UCSD-AML1 (cell line): ENCODE measurements around the gene ALCAM.

ENCODE experiments used
- DNase-seq: peaks from one replicate; lab custom pipeline; 2025; ENCODE audit not compliant: unreplicated experiment; lab: John Stamatoyannopoulos, UW

ALCAM gene

DNA sequence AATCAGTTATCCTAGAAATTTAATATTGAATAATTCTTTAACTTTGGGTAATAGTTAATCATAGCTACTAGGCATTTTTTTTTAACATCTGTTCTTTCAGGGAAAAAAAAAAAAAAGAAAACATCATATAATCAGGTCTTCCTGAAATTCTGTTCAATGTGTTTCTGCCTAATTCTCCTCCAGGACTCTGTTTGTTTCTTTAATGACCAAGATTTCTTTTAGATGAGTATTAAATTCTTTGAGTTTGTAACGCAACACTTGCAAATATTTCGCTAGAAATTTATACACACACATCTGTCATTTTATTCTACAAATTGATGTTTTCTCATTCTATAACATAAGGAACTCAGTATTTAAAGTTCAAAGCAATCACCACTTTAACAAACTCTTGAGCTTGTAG is 56.7 kb downstream of the ALCAM start:
- no peak for DNase-seq

DNA sequence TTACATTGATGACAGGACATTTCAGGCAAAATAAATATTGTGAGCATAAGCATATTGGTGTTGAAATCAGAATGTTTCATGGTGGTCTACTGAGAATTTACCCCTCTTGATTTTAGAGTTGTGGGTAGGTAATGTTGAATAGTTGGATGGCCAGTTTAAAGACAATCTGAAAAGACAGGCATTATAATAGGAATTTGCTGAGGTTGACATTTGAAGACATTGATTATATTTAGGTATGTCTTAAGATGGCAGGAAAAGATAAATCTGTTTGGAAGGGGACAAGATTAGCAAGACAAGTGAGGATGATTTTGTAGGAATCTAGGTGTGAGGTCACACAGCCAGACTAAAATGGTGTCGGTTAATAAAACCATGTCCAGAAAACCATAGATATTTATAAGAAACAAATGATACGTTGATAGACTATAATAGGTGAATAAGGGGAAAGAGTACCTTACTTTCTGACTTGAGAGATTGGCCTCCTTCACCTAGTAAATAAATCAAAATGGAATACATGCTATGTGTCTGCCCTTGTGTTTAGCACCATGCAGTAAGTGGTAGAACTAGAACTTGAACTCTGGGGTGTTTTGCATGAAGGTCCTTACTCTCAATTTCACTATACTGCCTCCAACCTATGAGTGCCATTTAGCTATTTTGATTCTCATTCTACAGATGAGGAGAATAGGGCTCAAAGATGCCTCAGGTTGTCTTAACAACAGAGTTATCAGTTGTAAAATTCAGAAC is 57.9 kb downstream of the ALCAM start:
- DNase-seq: no peak

DNA sequence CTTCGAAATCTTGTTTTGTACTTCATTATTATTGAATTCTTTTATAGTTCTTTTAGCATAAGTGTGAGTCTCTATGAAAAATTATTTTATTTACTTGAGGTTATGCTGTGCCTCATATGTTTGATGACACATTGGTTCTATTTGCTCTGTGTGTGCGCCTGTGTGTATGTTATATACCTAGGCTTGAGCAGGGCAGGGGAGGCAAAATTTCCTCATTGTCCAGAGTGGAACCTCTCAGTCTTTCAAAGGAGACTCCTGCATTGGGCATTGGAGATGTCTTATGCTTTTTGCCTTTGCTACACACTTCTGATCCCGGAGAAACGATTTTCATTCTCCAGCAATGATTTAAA is 58.4 kb downstream of the ALCAM start:
- no peak for DNase-seq

DNA sequence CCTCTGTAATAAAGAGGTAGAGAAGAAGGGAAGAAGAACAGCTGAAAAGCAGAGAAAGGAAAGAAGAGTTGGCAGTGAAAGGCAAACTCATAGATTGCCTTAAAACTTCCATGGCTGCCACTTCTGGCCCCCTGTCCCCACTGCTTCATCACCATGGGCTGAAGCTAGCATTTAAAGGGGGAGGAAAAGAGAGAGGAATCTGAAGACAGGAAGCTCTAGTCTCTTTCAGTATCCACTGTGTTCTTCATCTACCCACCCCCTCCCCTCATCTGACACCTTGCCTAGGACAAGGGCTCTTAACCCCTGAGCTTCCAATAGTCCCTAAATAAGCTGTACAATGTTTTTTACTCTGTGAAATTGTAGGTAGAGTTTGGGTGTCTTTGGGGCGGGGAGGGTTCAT is 60.6 kb downstream of the ALCAM start:
- DNase-seq: no peak

DNA sequence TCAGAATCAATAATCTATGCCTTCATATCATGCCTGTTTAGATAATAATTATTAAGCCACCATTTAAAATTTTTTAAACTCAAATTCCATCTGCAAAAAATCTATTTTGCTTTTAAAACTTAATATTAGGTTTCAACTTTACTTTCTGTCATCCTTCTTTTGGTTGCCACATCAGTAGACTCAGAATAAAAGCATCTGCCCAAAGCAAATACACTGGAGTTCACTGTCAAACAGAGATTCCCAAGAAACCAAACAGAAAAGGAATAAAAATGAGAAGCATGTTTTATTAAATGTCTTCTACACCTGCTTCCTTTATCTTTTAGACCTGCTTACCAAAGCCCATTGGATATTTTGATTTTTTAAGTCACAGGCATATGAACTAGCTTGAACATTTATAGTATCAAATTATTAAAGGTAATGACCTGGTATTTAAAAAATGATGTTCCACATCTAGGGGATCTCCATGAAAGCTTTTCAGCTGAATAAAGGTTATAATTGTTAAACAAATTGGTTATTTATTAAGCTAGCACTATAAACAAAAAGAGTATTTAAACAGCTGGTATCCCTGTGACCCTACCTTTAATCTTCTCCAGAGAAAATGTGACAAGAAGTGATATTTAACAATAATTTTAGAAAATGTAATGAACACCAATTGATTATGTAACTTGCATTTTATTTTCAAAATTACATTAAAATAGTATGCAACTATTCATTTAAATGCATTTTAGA is 62.5 kb downstream of the ALCAM start:
- DNase-seq: no peak

DNA sequence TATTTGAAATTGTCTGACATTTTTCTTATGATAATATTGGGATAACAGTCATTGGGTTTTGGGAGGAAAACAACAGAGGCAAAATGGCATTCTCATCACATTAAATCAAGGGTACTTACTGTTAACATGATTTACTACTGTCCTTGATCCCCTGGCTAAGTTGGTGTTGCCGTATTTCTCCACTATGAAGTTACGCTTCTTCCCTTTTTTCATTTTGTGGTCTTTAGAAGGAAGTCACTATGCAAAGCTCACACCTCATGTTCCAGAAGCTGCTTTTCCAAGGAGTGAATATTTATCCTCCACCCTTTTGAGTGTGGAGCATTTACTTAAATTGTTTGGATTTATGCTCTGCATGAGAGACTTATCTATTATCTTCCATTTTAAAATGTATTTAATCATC is 63.7 kb downstream of the ALCAM start:
- no peak for DNase-seq

DNA sequence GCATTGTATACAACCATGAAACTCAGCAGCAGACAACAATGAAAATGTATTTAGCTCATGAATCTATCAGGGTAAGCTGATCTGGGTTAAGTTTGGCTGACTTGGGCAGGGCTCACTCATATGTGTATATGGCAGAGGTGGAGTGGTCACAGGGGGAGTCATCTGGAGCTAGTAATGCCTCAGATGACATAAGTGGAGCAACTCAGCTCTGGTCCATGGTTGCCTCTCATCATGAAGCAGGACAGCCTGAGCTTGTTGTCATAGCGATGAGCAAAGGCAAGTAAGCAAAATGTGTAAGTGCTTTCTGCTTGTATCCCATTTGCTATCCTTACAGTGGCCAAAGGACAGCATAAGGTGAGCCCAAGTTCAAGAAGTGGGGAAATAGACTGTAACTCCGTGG is 64.5 kb downstream of the ALCAM start:
- DNase-seq: no peak

DNA sequence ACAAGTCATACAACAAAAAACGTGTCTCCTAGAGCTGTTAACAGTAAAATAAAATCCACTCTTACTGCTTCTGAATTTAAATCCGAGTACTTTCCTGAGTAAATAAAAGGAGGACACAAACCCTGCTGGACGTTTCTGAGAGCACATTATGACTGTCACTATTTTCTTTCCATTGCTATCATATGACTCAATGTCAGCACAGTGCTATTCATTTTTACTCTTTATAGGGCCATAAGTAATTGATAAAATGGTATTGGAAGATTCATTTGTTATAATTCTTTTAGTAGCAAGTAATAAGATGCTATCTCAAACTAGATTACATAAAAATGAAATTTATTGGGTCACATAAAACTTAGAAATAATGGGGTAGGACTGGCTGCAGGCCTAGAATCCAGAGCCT is 68.6 kb downstream of the ALCAM start:
- no peak for DNase-seq

DNA sequence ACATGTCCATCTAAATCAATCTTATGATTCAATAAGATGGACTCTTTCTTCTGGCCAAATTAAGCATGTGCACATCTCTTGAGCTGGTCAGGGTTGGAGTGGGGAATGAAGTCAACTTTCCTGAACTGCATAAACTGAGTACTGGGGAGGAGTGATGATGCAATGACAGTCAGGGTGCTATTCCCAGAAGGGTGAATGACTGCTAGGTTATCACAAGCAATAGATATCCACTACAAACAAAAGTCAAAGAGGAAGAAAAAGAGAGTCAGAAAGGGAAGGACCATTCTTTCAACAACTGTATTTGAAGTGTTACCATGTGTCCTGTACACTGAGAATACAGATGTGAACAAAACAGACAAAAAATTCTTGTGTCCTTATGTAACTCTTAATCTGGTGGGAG is 70.0 kb downstream of the ALCAM start:
- no peak for DNase-seq

DNA sequence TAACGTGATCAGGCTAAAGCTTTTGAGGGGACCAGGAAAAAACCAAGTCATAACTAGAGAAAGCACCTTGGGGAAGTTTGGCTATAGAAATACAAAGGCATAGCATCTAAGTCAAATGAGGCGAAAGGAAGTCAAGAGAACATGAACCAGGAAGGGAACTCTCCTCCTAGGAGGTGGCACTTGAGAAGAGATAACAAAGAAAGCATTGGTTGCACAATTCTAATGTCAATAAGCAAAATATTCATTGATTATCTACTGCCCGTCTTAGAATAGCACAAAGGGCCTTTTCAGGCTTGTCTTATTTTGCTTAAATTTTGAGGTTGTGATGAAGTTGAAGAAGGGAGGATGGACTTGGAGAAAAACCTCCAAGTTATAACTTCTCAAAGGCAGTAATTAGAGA is 73.4 kb downstream of the ALCAM start:
- no peak for DNase-seq

DNA sequence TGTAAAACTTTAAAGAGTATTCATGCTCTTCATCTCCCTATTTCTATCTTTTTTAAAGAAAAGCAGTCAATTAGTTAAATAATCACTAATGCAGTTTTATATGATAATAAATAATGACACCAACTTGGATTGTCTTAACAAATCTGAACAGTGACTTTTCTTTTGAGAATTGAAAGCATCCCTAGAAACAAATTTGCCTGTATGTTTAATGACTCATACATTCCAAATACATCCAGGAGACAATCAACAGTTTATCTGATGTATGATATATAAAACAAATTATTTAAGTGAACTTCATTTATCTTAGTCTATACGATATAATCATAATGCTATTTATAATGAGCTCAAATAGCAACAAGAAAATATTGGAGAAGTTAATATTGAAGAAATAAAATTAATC is 78.0 kb downstream of the ALCAM start:
- DNase-seq: no peak

DNA sequence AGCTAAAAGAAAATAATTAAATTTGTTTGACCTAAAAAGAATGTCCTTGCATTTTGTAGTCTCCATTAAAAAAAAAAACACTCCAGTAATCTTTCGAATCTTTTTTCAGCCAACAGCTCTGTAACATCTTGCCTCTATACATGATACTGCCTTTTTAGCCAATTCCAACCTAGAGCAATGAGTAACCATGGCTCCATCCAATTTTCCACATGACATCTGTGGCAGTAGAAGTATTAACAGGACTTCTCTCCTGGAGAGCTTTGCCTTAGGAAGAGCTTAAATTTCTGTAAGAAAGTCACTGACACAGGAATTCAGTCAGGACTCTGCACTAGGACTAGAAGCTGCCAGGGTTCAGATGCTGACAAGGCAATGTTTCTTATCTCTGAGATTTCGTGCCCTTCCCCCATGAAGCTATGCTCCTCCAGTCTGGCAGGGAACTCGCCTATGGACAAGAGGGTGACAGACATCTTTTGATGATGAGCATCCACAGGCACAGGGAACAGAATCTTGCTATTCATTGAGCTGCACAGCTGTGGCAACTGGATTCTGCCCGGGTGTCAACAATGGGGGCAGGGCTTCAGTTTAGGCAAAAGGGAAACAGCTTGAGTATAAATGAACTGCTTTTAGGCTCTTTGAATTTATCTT is 81.8 kb downstream of the ALCAM start:
- no peak for DNase-seq

DNA sequence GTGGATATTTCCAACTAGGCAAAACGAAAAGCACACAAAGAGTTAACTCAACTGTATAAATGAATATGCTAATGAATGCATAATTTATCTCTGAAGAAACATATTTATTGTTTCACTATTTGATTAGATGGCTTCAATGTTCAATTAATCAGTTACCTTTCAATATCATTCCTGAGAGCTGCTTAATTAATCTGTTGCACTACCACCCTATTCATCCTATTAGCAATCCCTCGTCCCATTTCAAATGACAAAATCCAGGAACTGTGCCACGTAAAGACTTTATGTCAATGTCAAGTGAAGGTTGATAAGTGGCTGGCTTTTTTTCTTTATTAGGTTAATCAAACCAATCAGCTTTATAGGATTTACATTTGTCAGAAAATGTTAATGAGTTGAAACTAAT is 82.7 kb downstream of the ALCAM start:
- no peak for DNase-seq

DNA sequence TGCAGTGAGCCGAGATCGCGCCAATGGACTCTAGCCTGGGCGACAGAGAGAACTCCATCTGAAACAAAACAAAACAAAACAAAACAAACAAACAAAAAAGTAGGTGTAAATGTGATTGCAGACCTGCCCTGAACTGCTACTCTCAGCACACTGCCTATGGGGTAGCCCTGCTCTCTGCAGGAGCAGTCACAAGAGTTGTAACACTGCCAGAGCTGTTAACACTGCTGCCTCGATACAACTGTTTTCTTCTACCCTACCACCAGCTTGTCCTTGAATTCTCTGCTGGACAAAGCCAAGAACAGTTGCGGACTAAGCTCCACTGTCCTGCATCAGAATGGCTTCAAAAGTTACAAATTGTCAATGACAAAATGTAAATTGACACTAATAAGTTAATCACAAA is 89.3 kb downstream of the ALCAM start:
- DNase-seq: no peak

DNA sequence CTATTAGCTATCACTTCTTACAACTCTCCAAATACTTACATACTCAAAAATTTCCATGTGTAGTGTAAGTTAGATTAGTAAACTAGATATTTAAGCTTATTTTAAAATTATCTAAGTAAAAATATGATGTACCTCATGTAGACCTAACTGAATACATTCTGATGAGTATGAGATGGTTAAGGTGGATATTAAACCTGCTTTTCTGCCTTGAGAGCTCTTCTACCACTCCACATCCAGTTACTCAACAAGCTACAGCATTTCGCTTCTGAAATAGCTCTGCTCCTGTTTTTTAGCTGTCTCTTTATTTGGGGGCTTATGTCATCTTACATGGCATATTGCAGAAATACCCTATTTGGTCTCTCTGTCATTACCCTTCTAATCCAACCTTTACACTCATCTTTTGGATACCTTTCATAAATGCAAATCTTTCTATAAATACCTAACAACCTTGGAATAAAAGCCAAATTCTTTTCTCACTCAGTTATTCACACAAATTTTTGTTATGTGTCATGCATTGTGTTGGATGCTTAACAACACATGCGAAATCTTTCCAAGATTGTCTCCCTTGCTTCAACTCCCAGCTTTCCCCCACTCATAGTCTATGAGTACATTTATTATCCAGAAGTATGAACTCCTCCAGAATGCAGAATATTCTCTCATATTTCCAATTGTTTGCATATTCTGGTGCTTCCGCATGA is 92.0 kb downstream of the ALCAM start:
- DNase-seq: no peak

DNA sequence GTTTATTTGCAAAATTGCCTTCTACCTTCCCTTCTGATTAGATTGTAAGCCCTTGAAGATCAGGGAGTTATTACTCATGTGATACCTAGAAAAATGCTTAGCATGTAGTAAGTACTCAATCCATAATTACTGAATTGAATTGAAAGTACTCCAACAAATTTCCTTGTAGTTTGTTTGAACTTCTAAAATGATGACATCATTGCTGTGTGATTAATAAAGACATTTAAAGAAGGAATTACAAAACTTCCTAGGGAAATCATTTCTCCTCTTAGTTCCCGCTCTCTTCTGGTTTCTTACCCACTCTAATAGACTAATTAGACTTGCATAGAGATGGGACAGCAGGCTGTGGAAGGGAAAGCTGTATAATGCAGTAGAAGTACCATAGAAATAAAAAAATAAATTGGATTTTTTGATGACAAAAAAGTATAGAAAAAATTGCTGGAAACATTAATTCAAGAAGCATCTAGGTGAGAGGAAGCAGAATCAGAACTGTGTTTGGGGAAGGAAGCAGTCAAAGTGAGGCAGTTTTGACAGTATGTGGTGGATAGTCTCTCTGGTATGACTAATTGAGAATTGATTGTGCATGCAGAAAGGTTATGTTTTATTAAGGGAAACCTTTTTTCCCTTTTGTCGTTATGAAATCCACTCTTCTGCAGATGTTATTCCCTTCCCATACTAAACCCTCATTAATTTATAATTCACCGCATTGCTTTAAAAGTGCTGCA is 93.0 kb downstream of the ALCAM start:
- DNase-seq: no peak

DNA sequence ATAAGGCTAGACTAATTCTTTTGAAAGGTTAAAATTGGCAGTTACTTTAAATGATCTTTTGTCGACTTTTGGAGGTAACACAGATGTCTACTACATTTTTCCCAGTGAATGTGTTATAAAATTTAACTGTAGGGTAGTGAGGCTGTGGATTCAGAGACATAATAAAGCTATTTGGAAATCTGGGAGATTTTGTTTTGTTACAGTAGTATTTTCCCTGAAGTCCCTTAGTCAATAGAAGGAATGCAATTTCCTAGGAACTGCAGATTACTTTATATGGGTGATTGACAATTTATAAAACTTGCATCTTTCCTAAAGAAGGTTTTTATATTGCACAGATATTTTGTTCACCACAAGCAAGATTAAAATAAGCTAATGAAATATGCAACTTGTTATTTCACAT is 96.9 kb downstream of the ALCAM start:
- no peak for DNase-seq

DNA sequence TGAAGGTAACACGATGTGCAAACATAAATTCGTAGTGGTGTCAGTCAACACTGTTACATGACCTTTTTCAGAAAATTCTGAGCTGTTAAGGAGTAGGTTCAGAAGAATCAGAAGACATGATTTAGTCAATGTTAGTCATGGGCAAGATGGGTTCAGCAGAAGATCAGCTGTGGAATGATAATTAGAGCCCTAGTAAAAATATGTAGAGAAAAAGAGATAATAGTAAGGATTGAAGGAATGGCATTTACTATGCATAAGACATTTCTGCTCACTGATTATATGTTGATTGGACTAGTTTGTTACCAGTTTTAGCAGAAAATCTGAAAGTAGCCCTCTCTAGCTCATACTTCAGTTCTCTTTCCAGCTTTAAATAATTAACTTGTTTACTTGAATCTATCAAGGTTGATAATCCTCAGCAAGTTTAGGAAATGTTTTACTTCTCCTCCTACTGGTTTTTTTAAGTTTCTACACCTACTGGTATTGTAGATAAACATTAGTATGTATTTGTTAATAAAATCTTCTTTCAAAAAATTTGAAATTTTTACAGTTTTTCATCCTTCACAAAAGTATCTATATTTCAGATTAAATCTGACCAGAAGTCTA is 98.6 kb downstream of the ALCAM start:
- DNase-seq: no peak

DNA sequence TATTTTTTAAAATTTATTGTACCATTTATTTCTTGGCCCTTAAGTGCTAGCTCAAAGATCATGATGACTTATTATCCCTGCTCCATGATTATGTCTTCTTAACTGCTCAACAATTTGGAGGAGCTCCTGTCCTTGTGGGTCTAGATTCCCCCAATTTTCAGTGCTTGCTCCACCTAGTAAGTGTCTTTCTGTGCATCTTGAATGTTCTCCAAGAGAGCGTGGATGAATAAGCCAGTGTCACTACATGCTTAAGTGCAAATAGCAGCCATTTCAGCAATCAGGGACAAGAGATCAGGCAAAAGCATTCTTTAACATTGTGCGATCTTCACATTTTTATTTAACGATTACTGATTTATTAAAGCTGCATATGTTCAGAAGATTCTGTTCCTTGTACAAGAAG is 99.4 kb downstream of the ALCAM start:
- no peak for DNase-seq

DNA sequence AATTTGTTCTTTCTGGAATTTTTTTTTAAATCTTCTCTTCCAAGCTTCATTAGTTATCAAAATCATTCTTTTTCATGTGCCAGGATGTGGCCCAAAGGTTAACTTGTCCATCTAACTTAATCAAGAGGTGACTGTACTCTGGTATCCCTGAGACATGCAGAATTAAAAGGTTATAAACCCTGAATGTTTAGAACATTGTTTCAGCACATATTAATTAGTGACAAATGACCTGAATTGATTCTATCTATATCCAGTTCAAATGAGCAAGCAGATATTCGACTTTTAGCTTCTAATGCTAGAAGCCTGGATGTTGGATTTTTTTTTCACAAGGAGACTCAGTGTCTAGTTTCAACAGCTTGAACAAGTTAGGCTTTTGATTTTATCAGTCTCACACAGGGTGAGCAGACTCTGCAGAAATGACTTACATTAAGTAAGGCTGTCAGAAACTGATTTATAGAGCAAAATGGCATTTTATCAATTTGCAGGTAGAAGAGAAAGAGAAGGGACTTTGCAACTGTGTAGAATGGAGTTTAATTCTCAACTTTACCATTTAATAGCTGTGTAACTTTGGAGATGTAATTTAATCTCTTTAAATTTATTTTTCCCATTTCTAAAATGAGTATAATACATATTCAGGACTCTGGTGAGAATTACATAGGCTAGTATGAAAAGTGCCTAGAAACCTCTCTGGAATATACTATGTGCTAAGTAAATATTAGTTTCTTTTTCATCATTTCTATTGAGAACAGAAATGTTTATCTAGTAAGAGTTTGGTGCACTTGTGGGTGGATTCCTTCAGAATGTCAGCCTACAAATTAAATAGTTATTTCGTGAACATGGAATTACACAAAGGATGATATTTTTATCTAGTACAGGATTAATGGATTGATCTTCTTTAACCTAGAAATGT is 100.0 kb downstream of the ALCAM start:
- no peak for DNase-seq
